Parathyroid adenoma (tissue), 2 donors: ENCODE results near the gene EEPD1.

Source experiments
- H2AFZ ChIP-seq: fragments of 300-600 bp; sonication (generic); one replicate; pipeline ENCODE4 v1.7.0; 2017; ENCODE audit warnings: antibody characterized with exemption, mild to moderate bottlenecking
- H3K27ac ChIP-seq: fragments of 300-600 bp; sonication (generic); one replicate; pipeline ENCODE4 v1.7.0; 2017
- H3K27me3 ChIP-seq: fragments of 300-600 bp; sonication (generic); one replicate; pipeline ENCODE4 v1.7.0; 2017; ENCODE audit warnings: low read length; ENCODE audit not compliant: control insufficient read depth, insufficient read depth
- H3K36me3 ChIP-seq: fragments of 300-600 bp; sonication (generic); one replicate; pipeline ENCODE4 v1.7.0; 2017; ENCODE audit warnings: low read length; ENCODE audit not compliant: control insufficient read depth, insufficient read depth
- H3K4me1 ChIP-seq: fragments of 300-600 bp; sonication (generic); one replicate; pipeline ENCODE4 v1.7.0; 2017; ENCODE audit warnings: control low read depth
- H3K4me2 ChIP-seq: fragments of 300-600 bp; sonication (generic); one replicate; pipeline ENCODE4 v1.7.0; 2017; ENCODE audit warnings: low read length
- H3K4me3 ChIP-seq: fragments of 300-600 bp; sonication (generic); one replicate; pipeline ENCODE4 v1.7.0; 2017; ENCODE audit warnings: low read depth, low read length
- H3K79me2 ChIP-seq: fragments of 300-600 bp; sonication (generic); one replicate; pipeline ENCODE4 v1.7.0; 2017; ENCODE audit warnings: control low read depth
- H3K9ac ChIP-seq: fragments of 300-600 bp; sonication (generic); one replicate; pipeline ENCODE4 v1.7.0; 2017; ENCODE audit warnings: mild to moderate bottlenecking
- H3K9me3 ChIP-seq: fragments of 300-600 bp; sonication (generic); one replicate; pipeline ENCODE4 v1.7.0; 2017; ENCODE audit warnings: low read length; ENCODE audit not compliant: control insufficient read depth
- CTCF ChIP-seq: fragments of 300-600 bp; sonication (generic); IDR thresholded peaks from one replicate; pipeline ENCODE4 v1.7.0; 2017; ENCODE audit warnings: antibody characterized with exemption, mild to moderate bottlenecking
- donor health status: primary hyperparathyroidism.

The EEPD1 gene

GRCh38 chr7:36135700-36136099, 17.4 kb upstream of the EEPD1 start:
- Histone ChIP-seq H3K36me3 (no peaks in the 10 kb centered on the region), H3K4me3 (no peak overlapping the region), H3K4me2 (no peak overlapping the region), H3K4me1 (no peaks in the 10 kb centered on the region), H3K27ac (no peak overlapping the region), H3K9me3 (no peaks in the 10 kb centered on the region), H3K79me2 (no peaks in the 10 kb centered on the region), H2AFZ (no peak overlapping the region), H3K9ac (no peak overlapping the region), H3K27me3 (no peaks in the 10 kb centered on the region)
- no peak for TF ChIP-seq CTCF

- Histone ChIP-seq H3K9me3 (no peaks in the 10 kb centered on the region), H3K9ac (no peak overlapping the region), H3K4me2 (no peak overlapping the region), H3K4me1 (no peaks in the 10 kb centered on the region), H3K4me3 (no peak overlapping the region), H2AFZ (no peak overlapping the region), H3K36me3 (no peaks in the 10 kb centered on the region), H3K27ac (no peak overlapping the region), H3K27me3 (no peaks in the 10 kb centered on the region), H3K79me2 (no peaks in the 10 kb centered on the region)
- no peak for TF ChIP-seq CTCF
Observed at GRCh38 chr7:36137258-36137657, 15.8 kb upstream of the EEPD1 start.

GRCh38 chr7:36137754-36138153, 15.3 kb upstream of the EEPD1 start:
- H3K4me1 ChIP-seq: no peaks in the 10 kb centered on the region
- H3K79me2 ChIP-seq: no peaks in the 10 kb centered on the region
- no peak overlapping the region for H2AFZ ChIP-seq
- H3K9ac ChIP-seq: no peak overlapping the region
- H3K9me3 ChIP-seq: no peaks in the 10 kb centered on the region
- H3K27me3 ChIP-seq: no peaks in the 10 kb centered on the region
- TF ChIP-seq CTCF: no peak
- H3K27ac ChIP-seq: no peak overlapping the region
- H3K36me3 ChIP-seq: no peaks in the 10 kb centered on the region
- no peak overlapping the region for H3K4me2 ChIP-seq
- no peak overlapping the region for H3K4me3 ChIP-seq

GRCh38 chr7:36138209-36138608, 14.8 kb upstream of the EEPD1 start:
- Histone ChIP-seq H3K9me3 (no peaks in the 10 kb centered on the region), H3K36me3 (no peaks in the 10 kb centered on the region), H3K4me2 (no peak overlapping the region), H3K4me3 (no peak overlapping the region), H3K79me2 (no peaks in the 10 kb centered on the region), H3K4me1 (no peaks in the 10 kb centered on the region), H3K9ac (no peak overlapping the region), H2AFZ (no peak overlapping the region), H3K27me3 (no peaks in the 10 kb centered on the region), H3K27ac (no peak overlapping the region)
- no peak for TF ChIP-seq CTCF

- no peak for TF ChIP-seq CTCF
- Histone ChIP-seq H2AFZ (no peak overlapping the region), H3K4me2 (no peak overlapping the region), H3K4me3 (no peak overlapping the region), H3K36me3 (no peaks in the 10 kb centered on the region), H3K4me1 (no peaks in the 10 kb centered on the region), H3K9ac (no peak overlapping the region), H3K27me3 (no peaks in the 10 kb centered on the region), H3K9me3 (no peaks in the 10 kb centered on the region), H3K79me2 (no peaks in the 10 kb centered on the region), H3K27ac (no peak overlapping the region)
Observed at GRCh38 chr7:36141351-36141750, 11.7 kb upstream of the EEPD1 start.
